Femur (tissue), 1 donor: ENCODE results near the gene DRAM1.
"Not testable (repeated sequence)": the region's sequence is repeated elsewhere in the genome, so short reads cannot be mapped to it uniquely, and the experiment has no call there.

Experiments
- DNase-seq: peaks from one replicate; pipeline ENCODE4 v3.0.0-alpha.2; 2017

DRAM1 gene

GRCh38 chr12:101876861-101877805 lies at the start of gene DRAM1:
Gene DRAM1, plus strand, starts transcription at chr12:101877580. Its CDS starts 210 bp downstream, at chr12:101877790.
- DNase-seq: peak; percentile 91

GRCh38 chr12:101828463-101829196 lies 48.8 kb upstream of the DRAM1 start:
- no peak for DNase-seq

- peak; percentile 28 for DNase-seq
Measured at GRCh38 chr12:101829639-101830366, 47.6 kb upstream of the DRAM1 start.

- DNase-seq: peak; percentile 95
Measured at GRCh38 chr12:101830367-101831325, 46.7 kb upstream of the DRAM1 start, which contains the start of gene GNPTAB. Gene GNPTAB, minus strand, starts transcription at chr12:101830959. Its CDS starts 284 bp downstream, at chr12:101830675.

GRCh38 chr12:101832030-101832429 lies 45.4 kb upstream of the DRAM1 start:
- DNase-seq: no peak

- DNase-seq: no peak
Measured at GRCh38 chr12:101838628-101839323, 38.6 kb upstream of the DRAM1 start.

GRCh38 chr12:101839324-101840283 lies 37.8 kb upstream of the DRAM1 start:
- DNase-seq: peak; percentile 39

- no peak for DNase-seq
Measured at GRCh38 chr12:101841069-101841468, 36.3 kb upstream of the DRAM1 start.

- no peak for DNase-seq
Measured at GRCh38 chr12:101845137-101845711, 32.2 kb upstream of the DRAM1 start.

- DNase-seq: no peak
Measured at GRCh38 chr12:101847325-101847724, 30.1 kb upstream of the DRAM1 start.

- no peak for DNase-seq
Measured at GRCh38 chr12:101850199-101850598, 27.2 kb upstream of the DRAM1 start.

GRCh38 chr12:101852998-101853397 lies 24.4 kb upstream of the DRAM1 start:
- no peak for DNase-seq

- no peak for DNase-seq
Measured at GRCh38 chr12:101854747-101855146, 22.6 kb upstream of the DRAM1 start.

- DNase-seq: peak; percentile 27
Measured at GRCh38 chr12:101855364-101855884, 22.0 kb upstream of the DRAM1 start.

- DNase-seq: no peak
Measured at GRCh38 chr12:101855976-101856375, 21.4 kb upstream of the DRAM1 start.

GRCh38 chr12:101856614-101857013 lies 20.8 kb upstream of the DRAM1 start:
- DNase-seq: not testable (repeated sequence)

- DNase-seq: no peak
Measured at GRCh38 chr12:101857043-101857558, 20.3 kb upstream of the DRAM1 start.

- no peak for DNase-seq
Measured at GRCh38 chr12:101858361-101858760, 19.0 kb upstream of the DRAM1 start.
